ENCODE results near the gene SCRN1. TPM values are rescaled to one million over a fixed set of nuclear protein-coding genes. Genes with fewer than 3 reads are reported as not detected.
A peak's percentile ranks its signal among the peaks of the same experiment; 100 is the strongest.

The SCRN1 gene
- total RNA-seq, 1 donor from 2014 or later = 13.4 TPM

DNA sequence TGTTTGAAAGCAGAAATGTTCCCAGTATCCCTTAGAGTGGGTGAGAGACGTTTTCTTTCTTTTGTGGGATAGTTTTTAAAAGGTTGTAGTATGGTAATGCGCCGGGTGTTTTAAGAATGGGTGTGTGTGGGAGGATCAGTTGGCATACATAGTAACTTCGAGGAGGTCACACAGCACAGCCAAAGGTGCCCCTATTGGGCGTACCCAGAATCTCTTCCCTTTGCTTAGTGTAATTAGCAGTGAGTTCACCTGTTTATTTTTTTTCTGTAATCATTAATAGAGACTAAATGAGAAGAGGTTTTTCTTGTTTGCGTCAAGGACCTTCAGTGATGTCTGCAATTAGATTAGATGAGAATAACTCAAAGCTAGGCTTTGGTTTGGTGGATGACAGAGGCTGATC lies 40.1 kb upstream of the SCRN1 start:
- no peaks in the 10 kb centered on the region for H3K27me3 ChIP-seq (ENCODE audit: low read depth)
- peak overlapping the region; percentile 95 for H3K4me3 ChIP-seq
- H3K27ac ChIP-seq (replicated peaks) = peak overlapping the region; percentile 94
- intact Hi-C loops (cut with micrococcal nuclease) = no loop called here
- DNase-seq = no peak
- no peaks in the 10 kb centered on the region for H3K36me3 ChIP-seq
- H3K9me3 ChIP-seq (replicated peaks) = no peaks in the 10 kb centered on the region
- TF ChIP-seq CTCF (IDR thresholded peaks at IDR 0.05; ENCODE audit: borderline replicate concordance) = no peak
- peaks cover 70% of the 10 kb centered on the region for H3K4me1 ChIP-seq

DNA sequence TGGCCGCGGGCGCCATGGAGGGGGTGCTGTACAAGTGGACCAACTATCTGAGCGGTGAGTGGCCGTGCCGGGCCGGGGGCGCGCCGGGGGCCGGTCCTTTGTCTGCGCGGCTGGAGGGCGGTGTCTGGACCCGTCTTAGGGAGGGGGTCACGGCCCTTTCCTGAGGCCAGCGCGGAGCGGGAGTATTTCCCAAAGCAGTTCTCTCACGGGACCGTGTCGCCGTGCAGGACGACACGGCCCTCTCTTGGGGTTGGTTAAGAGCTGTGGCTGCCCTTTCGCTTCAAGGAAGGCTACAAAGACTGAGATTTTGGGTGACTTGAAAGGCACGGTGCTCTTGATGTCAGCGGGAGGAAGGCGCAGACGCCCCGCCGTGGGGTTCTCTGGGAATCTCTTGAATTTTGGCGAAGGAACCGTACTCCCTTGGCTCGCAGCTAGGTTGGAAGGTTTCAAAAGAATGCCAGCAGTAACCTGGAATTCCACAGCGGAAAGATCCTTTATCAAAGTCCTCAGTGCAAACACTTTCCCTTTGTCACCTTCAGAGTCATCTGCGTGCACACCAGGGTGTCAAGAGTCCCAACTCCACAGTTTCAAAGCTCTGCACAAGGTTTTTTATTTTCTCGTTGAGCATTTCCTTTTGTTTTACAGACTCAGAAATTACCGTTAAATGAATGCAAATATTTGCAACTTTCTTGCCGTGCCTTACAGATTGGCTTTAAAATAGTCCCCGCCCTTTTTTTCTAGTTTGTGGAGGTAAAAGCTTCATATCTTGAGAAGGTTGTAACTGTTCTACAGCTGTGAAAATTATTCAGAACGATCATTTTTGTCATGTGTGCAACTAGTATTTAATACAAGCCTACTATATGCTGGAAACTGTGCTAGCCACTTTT lies 39.4 kb upstream of the SCRN1 start:
- Histone ChIP-seq H3K36me3 (no peaks in the 10 kb centered on the region), H3K27me3 (ENCODE audit: low read depth) (no peaks in the 10 kb centered on the region), H3K4me3 (peak overlapping the region; percentile 95), H3K27ac (replicated peaks) (peak overlapping the region; percentile 94), H3K4me1 (peaks cover 74% of the 10 kb centered on the region), H3K9me3 (replicated peaks) (no peaks in the 10 kb centered on the region)
- DNase-seq = peak; percentile 56
- peak; percentile 20 for TF ChIP-seq CTCF (IDR thresholded peaks at IDR 0.05; ENCODE audit: borderline replicate concordance)
- intact Hi-C loops (cut with micrococcal nuclease) = no loop called here

GRCh38 chr7:30028216-30028748 lies 38.7 kb upstream of the SCRN1 start, which contains the start of gene PLEKHA8:
Gene PLEKHA8 (plus strand): TSS chr7:30028412. CDS start chr7:30028763, 351 bp downstream.
- peak; percentile 89 for DNase-seq
- Histone ChIP-seq H3K27ac (replicated peaks) (peak within 1 kb of the TSS; percentile 94), H3K27me3 (ENCODE audit: low read depth) (no peaks in the 10 kb centered on the region), H3K4me3 (peak within 1 kb of the TSS; percentile 95), H3K4me1 (peaks cover 71% of the 10 kb centered on the region), H3K9me3 (replicated peaks) (no peaks in the 10 kb centered on the region), H3K36me3 (no peaks in the 10 kb centered on the region)
- no peak for TF ChIP-seq CTCF (IDR thresholded peaks at IDR 0.05; ENCODE audit: borderline replicate concordance)
- intact Hi-C loops (cut with micrococcal nuclease) = no loop called here

- H3K36me3 ChIP-seq = no peaks in the 10 kb centered on the region
- no peaks in the 10 kb centered on the region for H3K9me3 ChIP-seq (replicated peaks)
- DNase-seq = no peak
- H3K27me3 ChIP-seq (ENCODE audit: low read depth) = no peaks in the 10 kb centered on the region
- TF ChIP-seq CTCF (IDR thresholded peaks at IDR 0.05; ENCODE audit: borderline replicate concordance) = no peak
- H3K4me3 ChIP-seq = peak overlapping the region; percentile 95
- peaks cover 66% of the 10 kb centered on the region for H3K4me1 ChIP-seq
- intact Hi-C loops (cut with micrococcal nuclease) = no loop called here
- peak overlapping the region; percentile 94 for H3K27ac ChIP-seq (replicated peaks)
Observed at GRCh38 chr7:30027740-30028215, 38.2 kb upstream of the SCRN1 start.

DNA sequence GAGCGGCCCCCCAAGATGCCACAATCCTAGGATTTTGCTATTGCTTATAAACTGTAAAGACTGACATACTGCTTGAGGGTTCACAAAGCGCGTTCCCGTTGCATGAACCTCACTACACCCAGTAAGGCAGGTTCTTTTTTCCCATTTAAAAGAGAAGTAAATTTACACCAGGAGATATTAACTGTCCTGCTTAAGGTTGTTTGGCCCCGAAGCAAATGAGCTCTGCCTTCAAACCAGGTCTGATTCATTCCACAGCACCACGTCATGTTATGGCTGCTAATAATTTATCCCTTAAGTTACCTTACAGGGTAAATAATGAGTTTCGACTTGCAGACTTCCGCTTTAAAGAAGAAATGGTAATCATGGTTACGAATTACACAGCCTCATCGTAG lies 37.5 kb upstream of the SCRN1 start:
- Histone ChIP-seq H3K9me3 (replicated peaks) (no peaks in the 10 kb centered on the region), H3K36me3 (no peaks in the 10 kb centered on the region), H3K4me3 (peak overlapping the region; percentile 95), H3K4me1 (peaks cover 59% of the 10 kb centered on the region), H3K27ac (replicated peaks) (peak overlapping the region; percentile 94), H3K27me3 (ENCODE audit: low read depth) (no peaks in the 10 kb centered on the region)
- DNase-seq = no peak
- intact Hi-C loops (cut with micrococcal nuclease) = no loop called here
- no peak for TF ChIP-seq CTCF (IDR thresholded peaks at IDR 0.05; ENCODE audit: borderline replicate concordance)
